ENCODE data around the gene NIN.

- no peak for TF ChIP-seq EGR1 (IDR thresholded peaks at IDR 0.05)
- TF ChIP-seq RAD21 (IDR thresholded peaks at IDR 0.05; ENCODE audit: low read depth): no peak
- TF ChIP-seq ZBTB7A (IDR thresholded peaks at IDR 0.05; ENCODE audit: low read depth): no peak
- TF ChIP-seq EP300 (IDR thresholded peaks at IDR 0.05; ENCODE audit: borderline replicate concordance): no peak
- no peak for TF ChIP-seq TCF12 (IDR thresholded peaks at IDR 0.05; ENCODE audit: low read depth)
- no peak for TF ChIP-seq MAX (IDR thresholded peaks at IDR 0.05)
- no peak for TF ChIP-seq CREB1 (IDR thresholded peaks at IDR 0.05; ENCODE audit: low read depth)
- TF ChIP-seq REST (IDR thresholded peaks at IDR 0.05; ENCODE audit: low read depth): no peak
- TF ChIP-seq TAF1 (IDR thresholded peaks at IDR 0.05; ENCODE audit: low read depth): no peak
These were observed 36.8 kb downstream of the NIN start for GRCh38 chr14:50794068-50794645.

Measured in Ishikawa (cell line).